ENCODE results near the gene DNAI4. TPM values are rescaled to one million over a fixed set of nuclear protein-coding genes. Genes with fewer than 3 reads are reported as not detected.

The DNAI4 gene
- polyA plus RNA-seq, 3 donors: 0.09 TPM; not detected in 2

DNA sequence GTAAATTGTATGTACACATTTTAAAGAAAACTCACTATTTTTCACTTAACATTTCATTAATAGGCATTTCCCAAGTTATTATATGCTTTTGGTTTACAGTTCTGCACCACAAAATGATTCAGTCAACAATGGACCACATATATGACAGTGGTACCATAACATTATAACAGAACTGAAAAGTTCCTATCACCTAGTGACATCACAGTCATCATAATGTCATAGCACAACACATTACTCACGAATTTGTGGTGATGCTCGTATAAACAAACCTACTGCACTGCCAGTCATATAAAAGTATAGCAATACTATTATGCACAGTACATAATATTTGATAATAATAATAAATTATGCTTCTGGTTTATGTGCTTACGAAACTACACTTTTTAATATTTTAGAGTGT lies 30.9 kb downstream of the DNAI4 start:
- H3K4me1 ChIP-seq (ENCODE audit: control insufficient read depth in 1 of 2, insufficient read depth in 2 of 2, low read length in 2 of 2): no peaks in the 10 kb centered on the region
- H4K20me1 ChIP-seq (ENCODE audit: insufficient read depth, low read length): no peaks in the 10 kb centered on the region
- H3K27me3 Mint-ChIP-seq (ENCODE audit: low read depth in 3 of 3): peaks cover 0 to 5% (median 0%) of the 10 kb centered on the region in 3 donors
- H3K9me3 Mint-ChIP-seq: peaks cover 4 to 11% (median 8%) of the 10 kb centered on the region in 7 donors
- H3K79me2 ChIP-seq (ENCODE audit: insufficient read depth, low read length): no peaks in the 10 kb centered on the region
- H3K4me3 ChIP-seq (replicated peaks in 1 of 3; ENCODE audit: low read depth in 2 of 3, low read length in 3 of 3): no peak overlapping the region
- DNase-seq: no peak
- H3K4me3 Mint-ChIP-seq: no peak overlapping the region
- no peak overlapping the region for H2AFZ ChIP-seq (ENCODE audit: insufficient read depth, low read depth, low read length, poor library complexity, severe bottlenecking)
- H3K36me3 ChIP-seq (replicated peaks in 1 of 2; ENCODE audit: control insufficient read depth in 1 of 2, insufficient read depth in 2 of 2, low read length in 2 of 2): no peaks in the 10 kb centered on the region
- intact Hi-C loops (cut with micrococcal nuclease): no loop called here
- H3K27me3 ChIP-seq (ENCODE audit: control insufficient read depth in 2 of 2, insufficient read depth in 2 of 2, low read length in 2 of 2): no peaks in the 10 kb centered on the region
- H3K27ac ChIP-seq (ENCODE audit: low read depth in 1 of 2, low read length in 2 of 2): no peak overlapping the region
- no peaks in the 10 kb centered on the region for H3K4me1 Mint-ChIP-seq
- no CpG with 5 or more reads among the region's 3 CpGs for WGBS (ENCODE audit: insufficient coverage)
- TF ChIP-seq, protein P1, sequence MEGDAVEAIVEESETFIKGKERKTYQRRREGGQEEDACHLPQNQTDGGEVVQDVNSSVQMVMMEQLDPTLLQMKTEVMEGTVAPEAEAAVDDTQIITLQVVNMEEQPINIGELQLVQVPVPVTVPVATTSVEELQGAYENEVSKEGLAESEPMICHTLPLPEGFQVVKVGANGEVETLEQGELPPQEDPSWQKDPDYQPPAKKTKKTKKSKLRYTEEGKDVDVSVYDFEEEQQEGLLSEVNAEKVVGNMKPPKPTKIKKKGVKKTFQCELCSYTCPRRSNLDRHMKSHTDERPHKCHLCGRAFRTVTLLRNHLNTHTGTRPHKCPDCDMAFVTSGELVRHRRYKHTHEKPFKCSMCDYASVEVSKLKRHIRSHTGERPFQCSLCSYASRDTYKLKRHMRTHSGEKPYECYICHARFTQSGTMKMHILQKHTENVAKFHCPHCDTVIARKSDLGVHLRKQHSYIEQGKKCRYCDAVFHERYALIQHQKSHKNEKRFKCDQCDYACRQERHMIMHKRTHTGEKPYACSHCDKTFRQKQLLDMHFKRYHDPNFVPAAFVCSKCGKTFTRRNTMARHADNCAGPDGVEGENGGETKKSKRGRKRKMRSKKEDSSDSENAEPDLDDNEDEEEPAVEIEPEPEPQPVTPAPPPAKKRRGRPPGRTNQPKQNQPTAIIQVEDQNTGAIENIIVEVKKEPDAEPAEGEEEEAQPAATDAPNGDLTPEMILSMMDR (IDR thresholded peaks at IDR 0.05): no peak
- H3K36me3 Mint-ChIP-seq: no peaks in the 10 kb centered on the region
- no peak overlapping the region for H3K4me2 ChIP-seq (replicated peaks; ENCODE audit: extremely low read depth, low read length, poor library complexity, severe bottlenecking)
- H3K9me3 ChIP-seq (replicated peaks in 1 of 2; ENCODE audit: control insufficient read depth in 1 of 2, insufficient read depth in 1 of 2, low read length in 2 of 2): peaks cover 7% of the 10 kb centered on the region in 2 donors
- no peak overlapping the region for H3K27ac Mint-ChIP-seq
- H3K9ac ChIP-seq (ENCODE audit: insufficient read depth, low read length, poor library complexity, severe bottlenecking): no peak overlapping the region

- DNase-seq: peak; percentile 4 to 22 (median 5)
- TF ChIP-seq, protein P1 (IDR thresholded peaks at IDR 0.05): no peak
- H3K36me3 ChIP-seq (replicated peaks in 1 of 2; ENCODE audit: control insufficient read depth in 1 of 2, insufficient read depth in 2 of 2, low read length in 2 of 2): no peaks in the 10 kb centered on the region
- 83% methylated on average over 1 of the region's 1 CpG for WGBS (ENCODE audit: insufficient coverage)
- H3K4me2 ChIP-seq (replicated peaks; ENCODE audit: extremely low read depth, low read length, poor library complexity, severe bottlenecking): no peak overlapping the region
- no peaks in the 10 kb centered on the region for H4K20me1 ChIP-seq (ENCODE audit: insufficient read depth, low read length)
- Mint-ChIP-seq H3K9me3 (peaks cover 4 to 12% (median 8%) of the 10 kb centered on the region in 7 donors), H3K27ac (peak overlapping the region in 5 of 7 donors; percentile 66 to 87 (median 75)), H3K4me3 (no peak overlapping the region), H3K36me3 (no peaks in the 10 kb centered on the region), H3K27me3 (ENCODE audit: low read depth in 3 of 3) (peaks cover 0 to 5% (median 0%) of the 10 kb centered on the region in 3 donors), H3K4me1 (no peaks in the 10 kb centered on the region)
- H3K27me3 ChIP-seq (ENCODE audit: control insufficient read depth in 2 of 2, insufficient read depth in 2 of 2, low read length in 2 of 2): no peaks in the 10 kb centered on the region
- H3K79me2 ChIP-seq (ENCODE audit: insufficient read depth, low read length): no peaks in the 10 kb centered on the region
- no peak overlapping the region for H3K4me3 ChIP-seq (replicated peaks in 1 of 3; ENCODE audit: low read depth in 2 of 3, low read length in 3 of 3)
- H3K27ac ChIP-seq (ENCODE audit: low read depth in 1 of 2, low read length in 2 of 2): peak overlapping the region in 1 of 2 donors; percentile 17
- H3K4me1 ChIP-seq (ENCODE audit: control insufficient read depth in 1 of 2, insufficient read depth in 2 of 2, low read length in 2 of 2): no peaks in the 10 kb centered on the region
- no peak overlapping the region for H2AFZ ChIP-seq (ENCODE audit: insufficient read depth, low read depth, low read length, poor library complexity, severe bottlenecking)
- no peak overlapping the region for H3K9ac ChIP-seq (ENCODE audit: insufficient read depth, low read length, poor library complexity, severe bottlenecking)
- H3K9me3 ChIP-seq (replicated peaks in 1 of 2; ENCODE audit: control insufficient read depth in 1 of 2, insufficient read depth in 1 of 2, low read length in 2 of 2): peaks cover 7% of the 10 kb centered on the region in 2 donors
- intact Hi-C loops (cut with micrococcal nuclease): no loop called here
These were observed 34.0 kb downstream of the DNAI4 start for GRCh38 chr1:66890621-66891020.
